IMR-90 (cell line): ENCODE data around the gene KCNJ1.
A peak's percentile ranks its signal among the peaks of the same experiment; 100 is the strongest.

Experiments used
- CEBPB ChIP-seq: IDR thresholded peaks from 2 replicates; pipeline ENCODE4 v1.6.1; 2012; ENCODE audit warnings: low read depth, low read length, improper control_type of control experiment
- CTCF ChIP-seq: conservative IDR thresholded peaks from 2 replicates; pipeline ENCODE4 v1.5.1; 2012; ENCODE audit warnings: mild to moderate bottlenecking, low read depth, low read length, improper control_type of control experiment
- MAFK ChIP-seq: IDR thresholded peaks from 2 replicates; pipeline ENCODE4 v1.6.1; 2012; ENCODE audit warnings: low read depth, low read length, improper control_type of control experiment
- MXI1 ChIP-seq: IDR thresholded peaks from 2 replicates; pipeline ENCODE4 v1.6.1; 2012; ENCODE audit warnings: low read depth, mild to moderate bottlenecking, low read length, moderate library complexity, borderline replicate concordance
- POLR2A ChIP-seq: IDR thresholded peaks from 2 replicates; pipeline ENCODE4 v1.6.1; 2012; ENCODE audit warnings: mild to moderate bottlenecking, low read depth, low read length
- RCOR1 ChIP-seq: IDR thresholded peaks from 2 replicates; pipeline ENCODE4 v1.6.1; 2012; ENCODE audit warnings: mild to moderate bottlenecking, low read length, improper control_type of control experiment; ENCODE audit not compliant: insufficient replicate concordance
- RFX5 ChIP-seq: IDR thresholded peaks from 2 replicates; pipeline ENCODE4 v1.8.0; 2012; ENCODE audit warnings: low read depth, mild to moderate bottlenecking, low read length, moderate library complexity
- SMC3 ChIP-seq: fragments of 150-350 bp; IDR thresholded peaks from 2 replicates; pipeline ENCODE4 v1.6.1; 2016; ENCODE audit warnings: low read depth, mild to moderate bottlenecking, antibody characterized with exemption, low read length, moderate library complexity
- TF ChIP-seq, protein P1 (sequence below): fragments of 150-350 bp; IDR thresholded peaks from 2 replicates; pipeline ENCODE4 v1.6.1; 2017; ENCODE audit warnings: mild to moderate bottlenecking, antibody characterized with exemption, low read length, low read depth

DNA sequence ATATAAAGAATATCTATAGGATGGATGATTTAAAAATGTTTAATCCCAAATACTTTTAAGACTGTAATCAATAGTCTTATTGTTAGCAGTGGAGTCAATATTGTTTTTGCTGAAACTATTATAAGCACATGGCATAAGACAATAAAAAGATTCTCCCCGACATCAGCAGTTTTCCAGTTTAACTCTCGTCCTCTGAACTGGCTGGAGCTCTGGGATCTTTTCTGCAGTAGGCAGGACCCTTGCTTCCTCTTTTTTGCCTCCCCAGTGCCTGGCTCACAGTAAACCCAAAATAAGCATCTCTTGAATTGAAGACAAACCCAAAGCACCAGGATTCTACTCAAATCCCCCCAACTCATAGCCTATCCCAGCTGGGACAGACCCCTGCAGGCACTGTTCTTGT, 32.9 kb downstream of the KCNJ1 start:
- no peak for TF ChIP-seq SMC3
- TF ChIP-seq CTCF, result no peak
- TF ChIP-seq RCOR1, result no peak
- TF ChIP-seq MXI1, result no peak
- TF ChIP-seq CEBPB, result no peak
- TF ChIP-seq POLR2A, result no peak
- TF ChIP-seq RFX5, result no peak
- peak; percentile 72 for TF ChIP-seq MAFK
- TF ChIP-seq, protein P1, sequence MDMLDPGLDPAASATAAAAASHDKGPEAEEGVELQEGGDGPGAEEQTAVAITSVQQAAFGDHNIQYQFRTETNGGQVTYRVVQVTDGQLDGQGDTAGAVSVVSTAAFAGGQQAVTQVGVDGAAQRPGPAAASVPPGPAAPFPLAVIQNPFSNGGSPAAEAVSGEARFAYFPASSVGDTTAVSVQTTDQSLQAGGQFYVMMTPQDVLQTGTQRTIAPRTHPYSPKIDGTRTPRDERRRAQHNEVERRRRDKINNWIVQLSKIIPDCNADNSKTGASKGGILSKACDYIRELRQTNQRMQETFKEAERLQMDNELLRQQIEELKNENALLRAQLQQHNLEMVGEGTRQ, result no peak
